Measurements from ENCODE around the gene PNMA8A. TPM values are rescaled to one million over a fixed set of nuclear protein-coding genes. Genes with fewer than 3 reads are reported as not detected.

The PNMA8A gene
- total and polyA plus RNA-seq, 10 of the 15 experiments (the other 5 are each of a cell fraction or from before 2014, with no cell fraction given), result 0.02 to 0.28 (median 0.16) TPM

GRCh38 chr19:46515290-46515609 is 43.9 kb upstream of the PNMA8A start:
- SMC1A ChIA-PET (ENCODE audit: uncharacterized antibody, unreplicated experiment), result no interaction called here
- TF ChIP-seq CBX3 (IDR thresholded peaks at IDR 0.05; ENCODE audit: borderline replicate concordance, low read depth), result no peak
- Histone ChIP-seq H3K4me2 (ENCODE audit: control insufficient read depth, insufficient read depth) (no peak overlapping the region), H3K27me3 (replicated peaks in 1 of 2; ENCODE audit: control insufficient read depth in 2 of 2, insufficient read depth in 2 of 2, low read length in 1 of 2) (no peaks in the 10 kb centered on the region; a peak in 1 of 4 replicates), H3K36me3 (ENCODE audit: control insufficient read depth in 2 of 2, insufficient read depth in 2 of 2, low read length in 1 of 2) (no peaks in the 10 kb centered on the region), H4K20me1 (ENCODE audit: control insufficient read depth, insufficient read depth) (no peaks in the 10 kb centered on the region), H3K79me2 (ENCODE audit: control insufficient read depth, insufficient read depth, low read length) (no peaks in the 10 kb centered on the region), H3K4me3 (no peak overlapping the region), H3K9me3 (replicated peaks; ENCODE audit: control insufficient read depth, insufficient read depth, low read length) (no peaks in the 10 kb centered on the region; the same call in 2 of the 3 replicates), H3K9ac (ENCODE audit: control insufficient read depth, insufficient read depth, low read length) (no peak overlapping the region), H3K4me1 (ENCODE audit: control insufficient read depth, insufficient read depth, low read length) (no peaks in the 10 kb centered on the region), H3K27ac (ENCODE audit: control insufficient read depth, insufficient read depth) (no peak overlapping the region), H2AFZ (ENCODE audit: control insufficient read depth, low read depth, low read length) (no peak overlapping the region)
- ATAC-seq (no peak), DNase-seq (ENCODE audit: low read depth, low spot score) (no peak), FAIRE-seq (no peak)
- no TSS peak for BruUV-seq (replicated peaks)
- POLR2A ChIA-PET, result no interaction called here
- 41% methylated on average over 3 of the region's 3 CpGs for WGBS (ENCODE audit: insufficient coverage, insufficient replicate concordance, low lambda C conversion rate, missing lambda C conversion rate)
- intact Hi-C loops (cut with micrococcal nuclease; ENCODE audit: unreplicated experiment), result no loop called here
- RAD21 ChIA-PET (ENCODE audit: unreplicated experiment), result interaction anchor here (2.0 kb wide), 1 partner anchor 235 kb away, joined by 4 read pairs; no protein-coding TSS in a partner anchor
- CTCF ChIA-PET, result interaction anchor here (1.0 to 3.8 kb wide), 8 partner anchors 18 to 168 kb away, joined by 3 to 33 read pairs (median 4); partner anchors contain the start of gene PPP5C
- in situ Hi-C loops (cut with MboI), result no loop called here

- CTCF ChIA-PET, result interaction anchor here (0.8 to 3.8 kb wide), 12 partner anchors 8 to 234 kb away, joined by 3 to 33 read pairs (median 5); no protein-coding TSS in a partner anchor
- intact Hi-C loops (cut with micrococcal nuclease; ENCODE audit: unreplicated experiment), result no loop called here
- no TSS peak for BruUV-seq (replicated peaks)
- peak; percentile 25 for TF ChIP-seq PBX3 (IDR thresholded peaks at IDR 0.05; ENCODE audit: insufficient replicate concordance, low read depth, low read length)
- TF ChIP-seq CTCF (IDR thresholded peaks at IDR 0.05 in 2 of 3, conservative IDR thresholded peaks at IDR 0.05 in 1 of 3; ENCODE audit: control insufficient read depth in 2 of 3, extremely low read depth in 1 of 3, insufficient read depth in 1 of 3, low read depth in 3 of 3, low read length in 3 of 3), result no peak
- 0 out of 2 replicates have a peak, but pooled peaks have one; percentile 27 for TF ChIP-seq TCF3 (IDR thresholded peaks at IDR 0.05; ENCODE audit: borderline replicate concordance, insufficient read depth, low read depth, low read length)
- no peak for TF ChIP-seq BCL11A (IDR thresholded peaks at IDR 0.05; ENCODE audit: low read depth, low read length)
- TF ChIP-seq RB1 (IDR thresholded peaks at IDR 0.05; ENCODE audit: borderline replicate concordance), result no peak
- TF ChIP-seq ZNF274 (IDR thresholded peaks at IDR 0.05; ENCODE audit: insufficient read depth, insufficient read length), result no peak
- no peak for TF ChIP-seq SUZ12 (IDR thresholded peaks at IDR 0.05; ENCODE audit: unreplicated experiment)
- TF ChIP-seq BCL3 (IDR thresholded peaks at IDR 0.05; ENCODE audit: borderline replicate concordance, insufficient read depth, low read depth, low read length, poor library complexity, severe bottlenecking), result peak; percentile 95
These were observed 43.4 kb upstream of the PNMA8A start for GRCh38 chr19:46514589-46515289.

More at GRCh38 chr19:46514589-46515289, 43.4 kb upstream of the PNMA8A start:
- Histone ChIP-seq H4K20me1 (ENCODE audit: control insufficient read depth, insufficient read depth) (no peaks in the 10 kb centered on the region), H3K9me3 (replicated peaks; ENCODE audit: control insufficient read depth, insufficient read depth, low read length) (no peaks in the 10 kb centered on the region; the same call in 2 of the 3 replicates), H3K4me2 (ENCODE audit: control insufficient read depth, insufficient read depth) (no peak overlapping the region), H2AFZ (ENCODE audit: control insufficient read depth, low read depth, low read length) (no peak overlapping the region), H3K4me3 (no peak overlapping the region), H3K79me2 (ENCODE audit: control insufficient read depth, insufficient read depth, low read length) (no peaks in the 10 kb centered on the region), H3K27me3 (replicated peaks in 1 of 2; ENCODE audit: control insufficient read depth in 2 of 2, insufficient read depth in 2 of 2, low read length in 1 of 2) (no peaks in the 10 kb centered on the region; a peak in 1 of 4 replicates), H3K36me3 (ENCODE audit: control insufficient read depth in 2 of 2, insufficient read depth in 2 of 2, low read length in 1 of 2) (no peaks in the 10 kb centered on the region), H3K27ac (ENCODE audit: control insufficient read depth, insufficient read depth) (no peak overlapping the region), H3K9ac (ENCODE audit: control insufficient read depth, insufficient read depth, low read length) (no peak overlapping the region), H3K4me1 (ENCODE audit: control insufficient read depth, insufficient read depth, low read length) (no peaks in the 10 kb centered on the region)
- ChIA-PET RAD21 (ENCODE audit: unreplicated experiment) (interaction anchor here (0.6 to 0.9 kb wide), 3 partner anchors 10 to 167 kb away, joined by 3 read pairs; no protein-coding TSS in a partner anchor), POLR2A (no interaction called here), SMC1A (ENCODE audit: uncharacterized antibody, unreplicated experiment) (interaction anchor here (0.7 to 1.1 kb wide), 3 partner anchors 28 to 485 kb away, joined by 3 read pairs; no protein-coding TSS in a partner anchor)
- DNase-seq (ENCODE audit: low read depth, low spot score) (no peak), FAIRE-seq (no peak), ATAC-seq (no peak)
- in situ Hi-C loops (cut with MboI), result no loop called here
- 43% methylated on average over 9 of the region's 13 CpGs for WGBS (ENCODE audit: insufficient coverage, insufficient replicate concordance, low lambda C conversion rate, missing lambda C conversion rate)

All from GM12878 (cell line).